ENCODE measurements around the gene ASPSCR1.

ASPSCR1 gene

DNA sequence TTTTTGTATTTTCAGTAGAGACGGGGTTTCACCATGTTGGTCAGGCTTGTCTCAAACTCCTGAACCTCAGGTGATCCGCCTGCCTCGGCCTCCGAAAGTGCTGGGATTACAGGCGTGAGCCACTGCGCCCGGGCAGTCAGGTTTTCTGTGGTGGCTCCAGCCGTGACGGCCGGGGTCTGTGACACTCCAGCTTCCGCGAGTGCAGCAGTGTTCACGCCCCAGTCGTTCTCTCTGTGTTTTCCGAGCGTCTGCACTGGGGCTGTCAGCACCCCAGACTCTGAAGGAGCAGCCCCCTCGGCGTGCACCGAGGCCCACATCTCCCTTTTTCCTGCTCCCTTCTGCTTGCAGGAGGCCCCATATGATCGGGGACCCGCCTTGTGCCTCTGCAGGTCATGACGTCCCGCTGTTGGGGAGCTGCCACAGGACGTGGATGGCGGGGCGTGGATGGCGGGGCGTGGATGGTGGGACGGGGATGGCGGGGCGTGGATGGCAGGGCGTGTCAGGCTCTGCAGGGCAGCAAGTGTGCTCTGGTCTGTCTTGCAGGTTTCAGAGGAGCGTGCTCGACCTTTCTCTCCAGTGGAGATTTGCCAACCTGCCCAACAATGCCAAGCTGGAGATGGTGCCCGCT, 5.7 kb downstream of the ASPSCR1 start:
- no peak for DNase-seq

DNA sequence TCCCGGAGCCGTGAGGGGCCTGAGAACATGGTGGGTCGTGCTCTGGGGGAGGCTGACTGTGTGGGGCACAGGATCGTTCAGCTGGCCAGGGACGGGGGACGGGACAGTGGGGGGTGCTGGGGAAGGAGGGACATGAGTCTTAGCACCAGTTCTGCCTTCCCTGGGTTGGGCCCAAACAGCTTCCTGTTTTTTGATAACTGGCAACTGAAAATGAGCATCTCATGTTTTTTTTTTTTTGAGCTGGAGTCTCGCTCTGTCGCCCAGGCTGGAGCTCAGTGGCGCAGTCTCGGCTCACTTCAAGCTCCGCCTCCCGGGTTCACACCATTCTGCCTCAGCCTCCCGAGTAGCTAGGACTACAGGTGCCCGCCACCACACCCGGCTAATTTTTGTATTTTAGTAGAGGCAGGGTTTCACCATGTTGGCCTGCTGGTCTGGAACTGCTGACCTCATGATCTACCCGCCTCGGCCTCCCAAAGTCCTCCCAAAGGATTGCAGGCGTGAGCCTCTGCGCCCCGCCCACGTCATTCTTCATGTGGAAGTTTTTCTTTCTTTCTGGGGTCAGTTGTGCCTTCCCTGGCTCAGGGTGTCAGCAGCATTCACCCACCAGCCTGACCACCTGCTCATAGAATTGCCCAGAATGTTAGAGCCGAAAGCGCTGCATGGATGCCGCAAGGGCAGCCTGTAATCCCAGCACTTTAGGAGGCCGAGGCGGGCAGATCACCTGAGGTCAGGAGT, 6.4 kb downstream of the ASPSCR1 start:
- no peak for DNase-seq

DNA sequence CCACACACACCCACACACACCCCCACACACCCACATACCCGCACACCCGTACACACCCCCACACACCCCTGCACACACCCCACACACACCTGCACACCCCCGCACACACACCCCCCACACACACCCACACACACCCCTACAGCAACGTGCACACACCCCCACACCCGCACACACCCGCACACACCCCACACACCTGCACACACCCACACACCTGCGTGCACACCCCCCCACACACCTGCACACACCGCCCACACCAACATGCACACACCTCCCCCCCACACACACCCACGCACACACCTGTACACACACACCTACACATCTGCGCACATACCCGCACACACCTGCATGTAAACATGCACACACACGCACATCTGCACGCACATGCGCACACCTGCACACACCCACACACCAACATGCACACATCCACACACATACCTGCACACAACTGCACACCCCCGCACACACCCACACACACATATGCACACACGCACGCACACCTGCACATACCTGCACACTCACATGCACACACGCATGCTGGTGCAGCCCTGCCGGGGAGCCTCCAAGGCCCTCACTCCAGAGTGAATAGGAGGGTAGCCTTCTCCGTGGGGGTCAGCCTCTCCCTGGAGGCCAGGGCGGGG, 7.5 kb downstream of the ASPSCR1 start:
- no peak for DNase-seq

DNA sequence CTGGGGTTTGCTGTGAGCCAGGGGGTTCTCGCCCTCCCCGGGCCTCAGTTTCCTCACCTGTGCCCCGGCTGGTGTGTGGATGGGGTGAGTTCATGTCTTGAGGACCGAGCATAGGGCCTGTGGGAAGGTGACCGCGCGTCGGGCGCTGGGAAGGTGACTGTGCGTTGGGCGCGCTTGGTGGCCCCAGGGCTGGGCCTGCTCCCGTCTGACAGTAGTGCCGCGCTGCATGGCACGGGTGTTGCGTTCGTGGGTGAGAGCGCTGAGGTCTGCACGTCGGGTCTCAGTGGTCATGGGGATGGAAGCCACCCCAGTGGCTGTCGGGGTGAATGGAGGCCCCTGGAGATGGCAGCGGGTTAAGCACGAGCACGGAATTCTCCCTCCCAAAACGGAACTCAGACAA, 9.2 kb downstream of the ASPSCR1 start:
- DNase-seq = no peak

DNA sequence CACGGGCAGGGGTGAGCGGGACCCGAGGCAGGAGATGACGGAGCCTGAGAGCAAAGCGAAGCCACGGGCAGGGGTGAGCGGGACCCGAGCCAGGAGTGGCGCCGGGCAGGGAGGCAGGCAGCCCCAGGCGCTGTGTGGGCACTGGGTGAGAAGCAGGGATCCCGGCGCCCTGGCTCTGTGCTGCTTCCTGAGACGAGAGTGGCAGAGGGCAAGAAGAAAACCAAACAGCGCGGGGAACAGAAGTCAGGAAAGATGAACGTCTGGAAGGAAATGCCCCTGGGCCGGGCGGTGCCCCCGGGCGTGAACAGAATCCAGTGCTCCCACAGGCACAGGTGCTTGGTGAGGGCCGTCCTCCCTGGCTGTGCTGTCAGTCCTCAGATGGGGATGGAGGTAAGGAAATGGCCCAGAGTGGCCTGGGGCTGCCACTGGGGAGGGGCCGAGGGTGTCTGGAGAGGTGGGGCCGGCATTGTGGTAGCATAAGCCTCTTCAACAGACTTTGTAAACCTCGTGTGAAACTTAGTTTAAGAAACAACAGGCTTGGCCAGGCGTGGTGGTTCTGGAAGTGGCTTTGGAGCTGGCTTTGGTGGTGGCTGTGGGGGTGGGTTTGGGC, 9.8 kb downstream of the ASPSCR1 start:
- no peak for DNase-seq

DNA sequence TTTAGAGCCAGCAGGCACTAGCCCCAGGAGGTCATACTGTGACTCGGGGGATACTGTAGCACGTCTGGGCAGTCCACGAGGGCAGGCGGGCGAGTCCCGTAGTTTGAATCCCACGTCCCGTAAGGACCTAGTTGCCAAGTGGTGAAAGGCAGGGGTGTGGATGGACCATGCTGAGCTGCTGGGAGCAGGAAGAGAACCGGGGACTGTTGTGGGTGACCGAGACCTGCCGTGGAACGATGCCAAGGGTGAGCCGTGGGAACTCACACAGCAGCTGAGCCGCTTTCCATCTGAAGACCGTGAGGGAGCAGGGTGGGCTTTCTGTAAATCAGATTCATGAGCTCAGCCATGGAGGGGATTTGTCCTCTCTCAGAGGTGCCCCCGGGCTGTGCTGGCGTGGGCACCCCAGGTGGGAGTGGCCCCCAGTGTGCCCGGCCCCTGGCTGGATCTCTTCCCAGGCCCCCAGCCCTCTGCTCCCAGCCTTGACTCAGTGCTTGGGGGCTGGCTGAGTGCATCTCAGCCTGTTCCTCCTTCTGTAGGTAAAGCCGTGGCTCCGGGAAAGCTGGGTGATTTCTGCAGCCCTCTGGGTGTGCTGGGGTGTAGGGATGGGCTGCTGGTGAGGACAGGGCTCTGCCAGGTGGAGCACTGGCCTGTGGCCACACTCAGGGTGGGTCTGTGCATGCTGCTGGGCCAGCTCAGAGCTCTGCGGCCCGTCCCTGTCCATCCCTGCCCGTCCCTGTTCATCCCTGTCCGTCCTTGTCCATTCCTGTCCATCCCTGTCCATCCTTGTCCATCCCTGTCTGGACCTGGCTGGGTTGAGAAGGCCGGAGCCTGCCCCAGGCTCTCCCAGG, 13.6 kb downstream of the ASPSCR1 start:
- no peak for DNase-seq

DNA sequence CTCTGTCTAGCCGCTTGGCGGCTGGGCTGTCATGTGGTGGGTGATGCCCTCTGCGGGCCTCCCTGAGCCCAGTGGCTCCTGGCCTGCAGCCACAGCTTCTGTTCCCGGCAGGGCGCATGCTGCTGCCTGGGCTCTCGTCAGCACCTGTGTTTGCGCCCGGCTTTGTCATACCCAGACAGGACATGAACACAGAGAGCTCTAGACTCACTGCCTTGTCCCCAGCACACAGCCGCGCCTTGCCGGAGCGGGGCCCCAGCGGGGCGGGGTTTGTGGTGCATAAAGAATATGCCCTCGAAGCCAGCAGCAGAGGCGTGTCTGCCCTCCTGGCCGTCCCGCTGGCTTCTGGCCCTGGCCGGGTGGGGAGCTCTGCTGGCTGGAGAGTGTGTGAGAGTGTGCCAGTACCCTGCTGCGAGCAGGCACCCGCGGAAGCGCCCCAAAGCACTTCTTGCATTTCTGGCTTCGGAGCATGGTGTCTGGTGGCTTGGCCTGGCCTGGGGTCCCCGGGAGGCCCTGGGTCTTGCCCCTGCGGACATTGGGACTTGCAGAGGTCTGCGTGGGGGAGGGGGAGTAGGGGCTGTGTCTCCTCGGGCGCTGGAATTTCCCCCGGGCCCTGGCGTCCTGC, 14.4 kb downstream of the ASPSCR1 start:
- DNase-seq = no peak

DNA sequence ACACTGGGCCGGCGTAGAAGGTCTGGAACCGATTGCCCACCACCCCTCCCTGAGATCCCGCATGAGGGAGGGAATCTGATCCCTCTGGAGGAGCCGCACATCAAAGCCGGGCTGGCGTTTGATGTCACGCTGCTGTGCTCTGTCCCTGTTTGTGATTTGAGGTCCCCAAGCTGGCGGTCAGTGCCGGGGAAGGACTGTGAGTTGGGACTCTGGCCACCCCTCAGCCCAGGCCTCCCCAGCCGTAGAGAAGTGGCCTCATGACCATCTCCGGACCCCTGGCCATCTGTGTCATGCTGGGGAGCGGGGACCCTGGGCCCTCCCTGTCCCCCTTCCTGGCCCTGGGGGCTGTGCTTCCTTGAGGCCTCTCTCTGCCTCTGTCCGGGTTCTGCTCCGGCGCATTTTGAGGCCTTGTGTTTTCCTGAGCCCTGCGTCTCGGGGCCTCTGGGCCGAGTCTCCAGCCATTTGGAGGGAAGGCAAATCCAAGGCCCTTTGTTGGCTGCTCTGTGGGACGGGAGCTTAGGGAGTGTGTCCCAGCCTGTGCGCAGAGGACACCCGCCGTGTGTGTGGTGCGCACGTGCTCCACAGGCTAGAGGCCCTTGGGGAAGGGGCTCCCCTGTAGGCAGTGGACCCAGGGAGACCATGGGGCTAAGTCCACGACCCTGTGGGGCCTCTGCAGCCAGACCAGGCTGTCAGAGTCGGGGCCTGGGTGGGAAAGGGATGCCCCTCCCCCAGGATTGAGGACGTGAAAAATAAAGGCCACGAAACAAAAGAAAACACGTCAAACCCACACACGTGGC, 15.1 kb downstream of the ASPSCR1 start:
- no peak for DNase-seq

DNA sequence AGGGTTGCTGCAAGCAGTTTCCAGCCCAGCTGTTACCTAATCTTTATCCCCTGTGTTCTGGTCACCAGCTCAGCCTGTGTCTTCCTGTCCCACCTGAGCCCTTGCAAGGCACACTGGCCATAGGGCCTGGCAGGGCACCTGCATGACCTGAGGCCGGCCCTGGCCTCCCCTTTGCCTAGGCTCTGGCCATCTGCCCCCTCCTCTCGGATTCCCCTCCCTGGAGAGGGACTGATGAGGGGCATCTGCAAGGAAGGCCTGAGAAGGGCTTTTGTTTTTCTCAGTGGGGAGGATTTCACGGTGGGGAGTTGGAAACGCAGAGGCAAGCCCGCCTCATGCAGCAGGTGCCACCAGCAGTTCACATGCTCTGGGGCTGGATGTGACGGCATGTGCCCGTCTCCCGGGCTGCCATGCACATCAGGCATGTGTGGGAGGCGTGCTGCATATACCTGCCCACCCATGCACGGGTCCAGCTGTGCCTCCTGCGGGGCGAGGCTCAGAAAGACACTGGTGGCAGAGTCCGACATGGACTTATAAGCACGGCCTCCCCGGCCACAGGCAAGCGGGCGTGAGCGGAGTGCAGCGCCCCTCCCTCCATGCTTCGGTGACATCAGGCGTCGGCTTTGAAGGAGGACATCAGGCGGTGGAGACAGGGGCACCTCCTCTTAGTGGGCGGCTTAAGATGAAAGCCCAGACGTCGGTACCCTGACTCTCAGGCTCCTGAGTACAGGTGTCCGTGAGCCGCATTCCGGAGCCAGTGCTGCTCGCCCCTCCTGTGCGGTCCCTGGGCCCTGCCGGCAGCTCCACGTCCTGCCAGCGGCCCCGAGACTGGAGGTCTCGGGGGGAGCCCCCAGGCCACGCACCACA, 16.5 kb downstream of the ASPSCR1 start:
- DNase-seq = no peak

DNA sequence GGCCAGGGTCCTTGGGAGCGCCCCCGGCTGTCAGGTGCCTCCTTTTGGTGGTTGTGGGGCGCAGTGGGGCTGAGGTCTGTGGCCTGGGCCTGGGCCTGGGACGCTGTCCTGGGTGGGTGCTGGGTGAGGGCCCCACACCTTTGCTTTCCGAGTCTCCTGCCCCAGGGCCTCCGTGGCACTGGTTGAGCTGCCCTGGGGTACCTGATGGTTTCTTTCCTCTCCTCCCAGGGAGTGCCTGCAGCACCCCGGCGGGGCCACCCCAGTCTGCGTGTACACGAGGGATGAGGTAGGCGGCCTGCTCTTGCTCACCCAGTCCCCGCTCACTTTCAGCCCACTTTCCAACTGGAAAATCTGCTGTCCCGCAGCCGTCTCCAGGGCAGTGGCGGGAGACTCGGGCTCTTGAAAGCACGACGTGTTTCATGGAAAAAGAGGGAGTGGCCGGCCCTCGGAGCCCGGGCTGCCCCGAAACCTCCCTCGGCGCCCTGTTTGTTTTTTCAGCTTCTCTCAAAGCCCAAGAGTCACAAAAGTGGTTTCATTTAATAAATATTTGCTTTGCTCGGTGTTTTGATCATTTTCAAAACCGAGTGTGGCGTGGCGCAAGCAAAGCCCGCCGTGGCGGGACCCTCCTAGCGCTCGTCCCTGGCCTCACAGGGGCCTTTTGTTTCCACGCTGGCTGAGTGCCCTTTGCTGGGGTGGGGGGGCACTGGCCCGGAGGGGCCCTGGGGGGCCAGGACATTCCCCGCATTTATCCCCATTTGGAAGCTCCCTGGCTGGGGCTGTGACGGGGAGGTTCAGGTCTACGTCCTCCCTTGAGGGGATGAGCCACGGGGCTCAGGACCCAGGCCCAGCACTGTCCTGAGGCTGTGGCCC, 17.4 kb downstream of the ASPSCR1 start:
- no peak for DNase-seq

DNA sequence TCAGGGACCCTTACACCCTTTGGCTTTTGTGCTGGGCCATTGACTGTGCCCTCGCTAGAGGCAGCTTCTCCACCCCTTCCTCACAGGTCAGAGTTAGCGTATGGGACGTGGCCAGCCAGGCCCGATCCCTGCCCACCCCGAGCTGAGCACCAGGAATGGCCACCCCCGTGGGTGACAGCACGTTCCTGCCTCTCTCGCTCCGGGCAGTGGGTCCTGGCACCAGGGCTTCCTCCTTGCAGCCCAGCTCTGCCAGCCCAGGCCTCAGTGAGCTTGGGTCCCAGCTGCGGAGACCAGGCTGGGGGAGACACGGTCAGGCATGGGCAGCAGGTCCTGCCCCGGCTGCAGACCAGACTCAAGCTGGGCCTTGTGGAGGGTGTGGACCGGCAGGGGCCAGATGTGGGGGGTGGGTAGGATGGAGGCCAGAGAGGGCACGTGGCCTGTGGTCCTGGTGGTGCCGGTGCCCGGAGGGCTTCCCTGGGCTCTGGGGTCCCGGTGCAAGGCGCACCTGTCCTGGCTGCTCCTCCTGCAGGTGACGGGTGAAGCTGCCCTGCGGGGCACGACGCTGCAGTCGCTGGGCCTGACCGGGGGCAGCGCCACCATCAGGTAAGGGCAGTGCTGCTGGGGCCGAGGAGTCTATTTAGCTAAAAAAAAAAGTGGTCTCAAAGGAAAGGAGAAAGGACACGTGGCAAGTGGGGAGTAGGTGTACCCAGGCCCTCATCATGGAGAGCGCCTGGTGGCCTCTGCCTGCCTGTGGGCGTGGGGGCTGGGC, 18.2 kb downstream of the ASPSCR1 start:
- no peak for DNase-seq

DNA sequence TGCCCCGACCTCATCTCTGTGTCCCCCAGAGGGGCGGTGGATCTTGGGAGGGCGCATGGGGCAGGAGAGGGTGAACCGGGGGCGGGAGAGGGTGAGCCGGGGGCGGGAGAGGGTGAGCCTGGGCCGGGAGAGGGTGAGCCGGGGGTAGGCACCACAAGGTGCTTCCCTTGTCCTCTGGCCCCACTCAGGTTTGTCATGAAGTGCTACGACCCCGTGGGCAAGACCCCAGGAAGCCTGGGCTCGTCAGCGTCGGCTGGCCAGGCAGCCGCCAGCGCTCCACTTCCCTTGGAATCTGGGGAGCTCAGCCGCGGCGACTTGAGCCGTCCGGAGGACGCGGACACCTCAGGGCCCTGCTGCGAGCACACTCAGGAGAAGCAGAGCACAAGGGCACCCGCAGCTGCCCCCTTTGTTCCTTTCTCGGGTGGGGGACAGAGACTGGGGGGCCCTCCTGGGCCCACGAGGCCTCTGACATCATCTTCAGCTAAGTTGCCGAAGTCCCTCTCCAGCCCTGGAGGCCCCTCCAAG, 18.9 kb downstream of the ASPSCR1 start:
- DNase-seq = no peak

DNA sequence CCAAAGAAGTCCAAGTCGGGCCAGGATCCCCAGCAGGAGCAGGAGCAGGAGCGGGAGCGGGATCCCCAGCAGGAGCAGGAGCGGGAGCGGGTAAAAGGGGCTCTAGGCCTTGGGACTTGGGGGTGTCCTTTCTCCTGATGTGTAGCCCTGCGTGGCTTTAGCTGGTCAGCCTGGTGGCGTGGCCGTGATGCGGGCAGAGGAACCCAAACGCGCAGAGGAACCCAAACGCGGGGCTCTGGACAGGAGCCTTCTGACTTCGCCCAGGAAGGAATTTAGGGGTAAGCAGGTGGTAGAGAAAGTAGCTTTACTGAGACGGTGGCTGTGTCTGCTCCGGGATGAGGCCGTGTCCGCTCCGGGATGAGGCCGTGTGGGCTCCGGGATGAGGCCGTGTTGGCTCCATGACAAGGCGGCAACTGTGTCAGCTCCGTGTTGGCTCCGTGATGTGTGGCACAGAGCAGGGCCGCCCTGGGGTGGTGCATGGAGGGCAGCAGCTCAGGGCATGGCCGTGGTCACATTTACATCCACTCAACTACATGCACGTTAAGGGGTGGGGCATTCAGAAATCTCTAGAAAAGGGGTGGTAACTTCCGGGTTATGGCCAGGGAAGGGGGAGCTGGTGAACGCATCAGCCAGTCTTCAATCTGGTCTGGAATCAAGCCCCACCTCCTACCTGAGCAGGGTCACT, 19.5 kb downstream of the ASPSCR1 start:
- no peak for DNase-seq

DNA sequence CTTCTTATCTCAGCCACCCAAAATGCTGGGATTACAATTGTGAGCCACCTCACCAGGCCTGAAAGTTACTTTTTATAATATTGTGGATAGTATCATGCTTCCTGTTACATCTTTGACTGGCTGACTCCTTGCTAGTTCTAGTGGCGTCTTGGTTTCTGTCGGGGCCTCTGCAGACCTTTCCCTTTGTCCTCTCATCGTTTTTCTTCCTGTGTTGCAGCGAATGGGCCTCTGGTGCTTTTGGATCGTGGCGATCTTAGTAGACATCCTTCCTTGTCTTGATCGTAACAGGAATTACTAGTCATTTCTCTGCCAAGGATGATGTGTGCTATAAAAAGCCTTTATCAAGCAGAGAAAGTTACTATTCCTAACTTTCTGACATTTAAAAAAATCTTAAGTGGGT, 20.8 kb downstream of the ASPSCR1 start:
- DNase-seq = no peak

DNA sequence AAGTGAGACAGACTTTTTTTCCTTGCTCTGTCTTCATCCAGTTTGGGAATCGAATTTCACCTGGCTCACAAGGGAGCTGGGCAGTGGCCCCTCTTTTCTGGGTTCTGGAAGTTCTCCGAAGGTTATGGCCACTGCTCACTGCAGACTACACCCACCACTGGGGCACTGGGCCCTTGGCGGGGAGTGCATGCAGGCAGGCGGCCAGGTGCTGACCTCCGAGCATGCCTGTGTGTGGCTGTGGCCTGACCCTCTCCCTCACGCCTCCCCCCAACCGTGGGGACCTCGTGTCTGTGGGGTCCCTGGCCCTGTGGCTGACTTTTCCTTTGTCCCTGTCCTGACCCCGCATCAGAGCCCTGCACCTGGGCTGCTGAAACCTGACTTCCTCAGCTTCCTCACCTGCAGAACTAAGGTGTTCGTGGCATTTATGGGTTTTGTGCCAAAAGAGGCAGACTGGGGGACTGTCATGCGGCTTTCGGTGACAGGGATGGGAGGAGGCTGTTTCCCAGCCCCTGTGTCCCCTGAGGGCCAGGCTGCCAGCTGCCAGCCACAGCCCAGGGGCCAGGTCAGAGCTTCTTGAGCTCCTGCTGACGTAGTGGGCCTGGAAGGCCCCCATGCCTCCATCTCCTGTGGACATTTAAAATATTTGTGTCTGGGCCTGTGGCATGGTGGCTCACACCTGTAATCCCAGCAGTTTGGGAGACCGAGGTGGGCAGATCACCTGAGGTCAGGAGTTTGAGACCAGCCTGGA, 21.4 kb downstream of the ASPSCR1 start:
- no peak for DNase-seq

DNA sequence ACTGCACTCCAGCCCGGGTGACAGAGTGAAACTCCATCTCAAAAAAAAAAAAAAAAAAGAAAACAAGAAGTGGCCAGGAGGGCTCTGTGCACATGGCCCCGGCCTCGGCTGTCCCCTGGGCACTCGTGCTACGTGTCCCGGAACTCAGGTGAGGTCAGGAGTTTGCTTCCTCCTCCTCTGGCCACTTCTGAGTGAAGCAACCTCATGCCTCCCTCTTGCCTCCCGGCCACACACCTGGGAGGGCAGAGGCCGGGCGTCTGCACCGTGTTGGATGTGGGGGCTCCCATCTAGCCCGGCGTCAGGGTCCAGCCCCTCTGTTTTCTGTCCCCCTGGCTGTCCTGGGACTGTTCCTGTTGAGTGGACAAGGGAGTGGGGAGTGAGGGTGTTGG, 22.2 kb downstream of the ASPSCR1 start:
- DNase-seq = no peak
